Measurements from ENCODE around the gene VPS36.

DNA sequence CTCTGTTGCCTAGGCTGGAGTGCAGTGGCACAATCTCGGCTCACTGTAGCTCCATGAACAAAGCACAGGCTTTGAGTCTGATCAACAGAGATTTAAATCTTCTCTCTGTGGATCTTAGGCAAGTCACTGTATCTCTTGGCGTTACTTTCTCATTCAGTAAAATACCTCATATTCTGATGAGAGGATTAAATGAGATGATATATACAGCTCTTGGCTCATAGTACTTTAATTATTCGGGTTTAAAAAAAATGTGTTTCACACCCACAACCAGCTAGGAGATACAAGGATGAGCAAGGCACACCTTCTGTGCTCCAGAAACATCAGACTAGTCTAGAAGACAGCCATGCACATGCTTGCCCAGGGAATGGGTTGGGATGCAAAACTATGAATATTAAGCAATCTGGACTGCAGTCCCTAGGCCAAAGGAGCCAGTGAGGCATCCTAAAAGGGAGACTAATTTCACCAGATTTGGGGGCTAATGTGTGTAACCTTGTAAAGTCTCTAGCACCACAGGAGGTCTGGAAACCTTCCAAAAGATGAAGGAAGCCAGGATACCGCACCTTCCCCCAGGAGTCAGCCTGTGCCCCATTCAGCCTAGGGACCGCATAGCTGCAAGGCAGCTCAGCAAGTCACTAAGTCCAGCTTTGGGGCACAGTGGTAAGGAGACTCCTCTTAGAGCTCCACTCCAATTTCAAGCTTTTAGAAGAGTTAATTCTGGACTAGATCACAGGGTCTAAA, 2.5 kb downstream of the VPS36 start:
- TF ChIP-seq, protein P1, sequence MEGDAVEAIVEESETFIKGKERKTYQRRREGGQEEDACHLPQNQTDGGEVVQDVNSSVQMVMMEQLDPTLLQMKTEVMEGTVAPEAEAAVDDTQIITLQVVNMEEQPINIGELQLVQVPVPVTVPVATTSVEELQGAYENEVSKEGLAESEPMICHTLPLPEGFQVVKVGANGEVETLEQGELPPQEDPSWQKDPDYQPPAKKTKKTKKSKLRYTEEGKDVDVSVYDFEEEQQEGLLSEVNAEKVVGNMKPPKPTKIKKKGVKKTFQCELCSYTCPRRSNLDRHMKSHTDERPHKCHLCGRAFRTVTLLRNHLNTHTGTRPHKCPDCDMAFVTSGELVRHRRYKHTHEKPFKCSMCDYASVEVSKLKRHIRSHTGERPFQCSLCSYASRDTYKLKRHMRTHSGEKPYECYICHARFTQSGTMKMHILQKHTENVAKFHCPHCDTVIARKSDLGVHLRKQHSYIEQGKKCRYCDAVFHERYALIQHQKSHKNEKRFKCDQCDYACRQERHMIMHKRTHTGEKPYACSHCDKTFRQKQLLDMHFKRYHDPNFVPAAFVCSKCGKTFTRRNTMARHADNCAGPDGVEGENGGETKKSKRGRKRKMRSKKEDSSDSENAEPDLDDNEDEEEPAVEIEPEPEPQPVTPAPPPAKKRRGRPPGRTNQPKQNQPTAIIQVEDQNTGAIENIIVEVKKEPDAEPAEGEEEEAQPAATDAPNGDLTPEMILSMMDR (IDR thresholded peaks at IDR 0.05) = no peak
- no peak for TF ChIP-seq POLR2A (IDR thresholded peaks at IDR 0.05; ENCODE audit: low read depth)
